ENCODE data around the gene AGPAT3.

The AGPAT3 gene

GRCh38 chr21:43919871-43920801, 55.1 kb downstream of the AGPAT3 start:
- H3K36me3 ChIP-seq = peaks cover 0 to 1% (median 0%) of the 10 kb centered on the region in 3 donors
- intact Hi-C loops (cut with DNase I; ENCODE audit: low total_unique reads) = no loop called here
- H3K9me3 ChIP-seq = no peaks in the 10 kb centered on the region
- H3K4me3 ChIP-seq = no peak overlapping the region
- TF ChIP-seq CTCF (IDR thresholded peaks at IDR 0.05) = no peak
- no peak overlapping the region for H3K27ac ChIP-seq
- no peaks in the 10 kb centered on the region for H3K27me3 ChIP-seq
- peaks cover 0 to 28% (median 6%) of the 10 kb centered on the region in 4 donors for H3K4me1 ChIP-seq
- no peak for DNase-seq

- peaks cover 0 to 12% (median 0%) of the 10 kb centered on the region in 3 donors for H3K36me3 ChIP-seq
- H3K27ac ChIP-seq = no peak overlapping the region
- no peak for TF ChIP-seq CTCF (IDR thresholded peaks at IDR 0.05)
- no peaks in the 10 kb centered on the region for H3K27me3 ChIP-seq
- no peak for DNase-seq
- H3K4me1 ChIP-seq = peaks cover 0 to 28% (median 6%) of the 10 kb centered on the region in 4 donors
- intact Hi-C loops (cut with DNase I; ENCODE audit: low total_unique reads) = no loop called here
- H3K9me3 ChIP-seq = no peaks in the 10 kb centered on the region
- H3K4me3 ChIP-seq = no peak overlapping the region
Observed at GRCh38 chr21:43921571-43921978, 56.6 kb downstream of the AGPAT3 start.

GRCh38 chr21:43921979-43922945, 57.2 kb downstream of the AGPAT3 start:
- no peak overlapping the region for H3K27ac ChIP-seq
- no peak for DNase-seq
- peaks cover 0 to 28% (median 6%) of the 10 kb centered on the region in 4 donors for H3K4me1 ChIP-seq
- TF ChIP-seq CTCF (IDR thresholded peaks at IDR 0.05) = no peak
- intact Hi-C loops (cut with DNase I; ENCODE audit: low total_unique reads) = no loop called here
- no peak overlapping the region for H3K4me3 ChIP-seq
- no peaks in the 10 kb centered on the region for H3K9me3 ChIP-seq
- H3K27me3 ChIP-seq = no peaks in the 10 kb centered on the region
- peaks cover 0 to 12% (median 0%) of the 10 kb centered on the region in 3 donors for H3K36me3 ChIP-seq

GRCh38 chr21:43922949-43923348, 57.9 kb downstream of the AGPAT3 start:
- TF ChIP-seq CTCF (IDR thresholded peaks at IDR 0.05) = no peak
- no peak overlapping the region for H3K27ac ChIP-seq
- H3K4me1 ChIP-seq = peaks cover 0 to 27% (median 6%) of the 10 kb centered on the region in 4 donors
- H3K9me3 ChIP-seq = no peaks in the 10 kb centered on the region
- peaks cover 0 to 16% (median 0%) of the 10 kb centered on the region in 3 donors for H3K36me3 ChIP-seq
- H3K27me3 ChIP-seq = no peaks in the 10 kb centered on the region
- H3K4me3 ChIP-seq = no peak overlapping the region
- intact Hi-C loops (cut with DNase I; ENCODE audit: low total_unique reads) = no loop called here
- DNase-seq = no peak

- DNase-seq = no peak
- H3K27me3 ChIP-seq = no peaks in the 10 kb centered on the region
- intact Hi-C loops (cut with DNase I; ENCODE audit: low total_unique reads) = no loop called here
- H3K9me3 ChIP-seq = no peaks in the 10 kb centered on the region
- H3K36me3 ChIP-seq = peaks cover 0 to 20% (median 0%) of the 10 kb centered on the region in 3 donors
- H3K27ac ChIP-seq = no peak overlapping the region
- no peak for TF ChIP-seq CTCF (IDR thresholded peaks at IDR 0.05)
- H3K4me3 ChIP-seq = no peak overlapping the region
- H3K4me1 ChIP-seq = peaks cover 0 to 23% (median 6%) of the 10 kb centered on the region in 4 donors
Observed at GRCh38 chr21:43923391-43923790, 58.4 kb downstream of the AGPAT3 start.
